SK-N-SH (cell line): ENCODE results near the gene KPNB1. TPM values are rescaled to one million over a fixed set of nuclear protein-coding genes. Genes with fewer than 3 reads are reported as not detected.
A peak's percentile ranks its signal among the peaks of the same experiment; 100 is the strongest.

Source experiments
- CTCF ChIA-PET: fragments of 300-600, 350-600 bp; formaldehyde crosslinking; extraction: SDS; loops from one replicate; lab custom pipeline; 2021; lab: Yijun Ruan, JAX
- POLR2A ChIA-PET: fragments of 350-600 bp; sonication (Branson Sonifier 250); formaldehyde crosslinking; extraction: SDS; loops from one replicate; lab custom pipeline; 2020; ENCODE audit warnings: antibody characterized with exemption, inconsistent platforms; lab: Yijun Ruan, JAX
- DNase-seq: peaks from one replicate; pipeline ENCODE4 v3.0.0; 2012
- H2AFZ ChIP-seq: fragments of 200-600 bp; sonication (generic); 2 replicates; pipeline ENCODE4 v1.8.1; 2016; ENCODE audit warnings: antibody characterized with exemption, mild to moderate bottlenecking, low read depth
- H3F3A ChIP-seq: fragments of 200-600 bp; sonication (generic); replicated peaks from 2 replicates; pipeline ENCODE3; 2016; ENCODE audit warnings: antibody characterized with exemption, mild to moderate bottlenecking; ENCODE audit not compliant: insufficient read depth
- H3K27ac ChIP-seq, 2 experiments: fragments of 200-500 bp in 1 of 2; fragments of 200-600 bp in 1 of 2; sonication (Bioruptor generic) in 1 of 2; sonication (generic), shearing (Covaris generic) in 1 of 2; 2 replicates each; pipeline versions ENCODE4 v1.5.1 to v1.6.1; 2014 to 2016; ENCODE audit warnings: low read depth in 2 of 2, inconsistent platforms in 1 of 2, low read length in 1 of 2, mild to moderate bottlenecking in 1 of 2, mixed read lengths in 1 of 2
- H3K27me3 ChIP-seq: fragments of 200-600 bp; sonication (generic), shearing (Covaris generic); 2 replicates; pipeline ENCODE4 v1.6.1; 2016; ENCODE audit warnings: mixed run types; ENCODE audit not compliant: insufficient read depth
- H3K36me3 ChIP-seq, 2 experiments: fragments of 200-500 bp in 1 of 2; fragments of 200-600 bp in 1 of 2; sonication (Bioruptor generic) in 1 of 2; sonication (generic) in 1 of 2; replicated peaks in 1 of 2; 2 replicates each; pipeline versions ENCODE3 to v1.5.1; 2014 to 2016; ENCODE audit warnings: low read length in 1 of 2, mild to moderate bottlenecking in 1 of 2; ENCODE audit not compliant: insufficient read depth in 2 of 2, control insufficient read depth in 1 of 2
- H3K4me1 ChIP-seq, 2 experiments: fragments of 200-500 bp in 1 of 2; fragments of 200-600 bp in 1 of 2; sonication (Bioruptor generic) in 1 of 2; sonication (generic), shearing (Covaris generic) in 1 of 2; 2 replicates each; pipeline versions ENCODE4 v1.5.1 to v1.6.1; 2014 to 2016; ENCODE audit warnings: low read depth in 1 of 2, low read length in 1 of 2, mixed run types in 1 of 2; ENCODE audit not compliant: insufficient read depth in 2 of 2, control insufficient read depth in 1 of 2
- H3K4me2 ChIP-seq: fragments of 200-600 bp; sonication (generic), shearing (Covaris generic); 2 replicates; pipeline ENCODE4 v1.6.1; 2017; ENCODE audit warnings: mixed run types
- H3K4me3 ChIP-seq, 2 experiments: fragments of 200-500 bp in 1 of 2; fragments of 200-600 bp in 1 of 2; sonication (Bioruptor generic) in 1 of 2; sonication (generic), shearing (Covaris generic) in 1 of 2; 2 replicates each; pipeline versions ENCODE4 v1.5.1 to v1.8.1; 2014 to 2016; ENCODE audit warnings: low read depth in 2 of 2, inconsistent platforms in 1 of 2, low read length in 1 of 2, mild to moderate bottlenecking in 1 of 2, mixed read lengths in 1 of 2, moderate library complexity in 1 of 2
- H3K79me2 ChIP-seq: fragments of 200-600 bp; sonication (generic); 2 replicates; pipeline ENCODE4 v1.8.1; 2017; ENCODE audit warnings: mild to moderate bottlenecking; ENCODE audit not compliant: insufficient read depth
- H3K9ac ChIP-seq: fragments of 200-600 bp; sonication (generic); 2 replicates; pipeline ENCODE4 v1.6.1; 2017; ENCODE audit warnings: mixed run types
- H3K9me2 ChIP-seq: fragments of 200-600 bp; sonication (generic); 2 replicates; pipeline ENCODE4 v1.6.1; 2017; ENCODE audit warnings: mixed run types
- H3K9me3 ChIP-seq: fragments of 200-600 bp; sonication (generic); 2 replicates; pipeline ENCODE4 v1.6.1; 2017; ENCODE audit warnings: mixed run types, mild to moderate bottlenecking, moderate library complexity
- H4K20me1 ChIP-seq: fragments of 200-600 bp; sonication (generic); 2 replicates; pipeline ENCODE4 v1.6.1; 2017; ENCODE audit warnings: mild to moderate bottlenecking, mixed run types; ENCODE audit not compliant: insufficient read depth
- CHD2 ChIP-seq: fragments of 150-350 bp; IDR thresholded peaks from 2 replicates; pipeline ENCODE4 v1.6.1; 2018; ENCODE audit warnings: low read length; ENCODE audit not compliant: partially characterized antibody
- RCOR1 ChIP-seq: fragments of 150-350 bp; IDR thresholded peaks from 2 replicates; pipeline ENCODE4 v1.6.1; 2017; ENCODE audit warnings: antibody characterized with exemption, low read length
- REST ChIP-seq: IDR thresholded peaks from 2 replicates; pipeline ENCODE4 v1.6.1; 2012; ENCODE audit warnings: mild to moderate bottlenecking, low read depth, low read length, moderate library complexity
- TCF12 ChIP-seq: IDR thresholded peaks from 2 replicates; pipeline ENCODE4 v1.4.0; 2012
- YY1 ChIP-seq: IDR thresholded peaks from 2 replicates; pipeline ENCODE4 v1.4.0; 2012; ENCODE audit warnings: low read depth, mild to moderate bottlenecking
- WGBS: methylation state at CpG from one replicate; pipeline ENCODE4 v1.1.6; 2017; ENCODE audit warnings: low lambda C conversion rate; 5-methylcytosine and 5-hydroxymethylcytosine counted together
- polyA plus RNA-seq, 3 experiments: library from polyadenylated mRNA; depleted of rRNA; stranded (reverse); fragments of >200 nt; gene quantifications; 2 replicates each; pipeline ENCODE4 v1.2.3, GENCODE V29; 2012
- TF ChIP-seq, protein P1 (sequence below): IDR thresholded peaks from 2 replicates; pipeline ENCODE4 v1.4.0; 2012; ENCODE audit warnings: low read depth
- TF ChIP-seq, protein P2 (sequence below): IDR thresholded peaks from 2 replicates; pipeline ENCODE4 v1.4.0; 2012; ENCODE audit warnings: low read depth, borderline replicate concordance

The KPNB1 gene
- polyA plus RNA-seq, 1 of the 3 experiments (the other 2 are of a cell fraction), result 89.5 TPM

DNA sequence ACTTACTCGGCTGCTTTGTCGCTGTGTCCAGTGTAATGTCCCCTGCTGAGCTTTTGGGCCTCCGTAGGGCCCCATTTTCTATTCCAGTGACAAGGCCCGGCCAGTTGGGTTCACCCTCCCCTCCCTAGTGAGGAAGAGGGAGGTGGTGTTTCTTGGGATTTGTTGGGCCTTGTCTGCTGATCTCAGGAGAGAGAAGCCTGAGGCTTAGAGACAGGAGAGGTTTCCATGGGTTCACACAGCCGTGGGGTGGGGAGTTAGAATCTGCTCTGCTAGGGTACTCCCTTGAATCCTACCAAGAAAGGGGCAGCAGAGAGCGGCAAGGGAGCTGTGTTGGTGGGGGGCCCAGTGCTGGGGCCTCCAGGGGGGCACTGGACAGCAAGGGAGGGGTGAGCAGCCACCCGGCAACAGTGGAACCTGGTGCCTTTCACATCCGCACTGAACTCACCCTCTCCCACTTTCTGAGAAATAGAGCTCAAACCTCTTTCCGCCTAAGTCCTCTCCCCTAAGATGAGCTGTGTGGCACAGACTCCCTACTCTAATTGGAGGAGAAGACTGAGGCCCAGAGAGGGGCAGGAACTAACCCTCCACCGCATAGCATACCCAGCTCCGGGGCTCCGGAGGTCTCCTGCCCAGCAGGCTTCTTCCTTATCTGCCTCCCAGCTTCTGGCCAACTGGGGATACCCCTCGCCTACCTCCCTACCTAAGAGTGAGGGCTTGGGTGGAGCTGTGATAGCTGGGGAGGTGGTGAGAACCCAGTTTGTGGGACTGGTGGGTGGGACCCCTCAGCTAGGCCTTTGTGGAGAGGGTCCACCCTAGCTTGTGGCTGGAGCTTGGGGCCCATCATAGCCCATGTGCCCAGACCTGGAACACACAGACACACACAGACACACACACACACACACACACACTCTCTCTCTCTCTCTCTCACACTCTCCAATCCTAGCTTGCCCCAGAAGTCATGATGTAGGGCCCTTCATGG is 51.0 kb downstream of the KPNB1 start:
- Histone ChIP-seq H3K4me2 (no peak overlapping the region), H3K9me3 (no peaks in the 10 kb centered on the region), H3K36me3 (peaks cover 12 to 23% of the 10 kb centered on the region in 2 experiments), H3F3A (peaks cover 7% of the 10 kb centered on the region), H3K27me3 (no peaks in the 10 kb centered on the region), H2AFZ (no peak overlapping the region), H3K79me2 (no peaks in the 10 kb centered on the region), H3K9ac (no peak overlapping the region), H3K9me2 (no peaks in the 10 kb centered on the region), H3K4me3 (no peak overlapping the region), H3K27ac (no peak overlapping the region), H4K20me1 (peaks cover 7% of the 10 kb centered on the region; the same call in 1 of the 2 replicates), H3K4me1 (peaks cover 0 to under 1% of the 10 kb centered on the region in 2 experiments; a peak in 1 of 4 replicates)
- ChIA-PET CTCF (interaction anchor here (0.7 to 11.3 kb wide), 10 partner anchors 12 to 101 kb away, joined by 3 to 211 read pairs (median 6); partner anchors contain the start of gene TBX21), POLR2A (interaction anchor here (0.7 to 1.0 kb wide), 2 partner anchors 41 to 50 kb away, joined by 3 read pairs; no protein-coding TSS in a partner anchor)
- no peak for TF ChIP-seq REST
- TF ChIP-seq CHD2, result no peak
- TF ChIP-seq RCOR1, result no peak
- no peak for TF ChIP-seq TCF12
- TF ChIP-seq, protein P1, sequence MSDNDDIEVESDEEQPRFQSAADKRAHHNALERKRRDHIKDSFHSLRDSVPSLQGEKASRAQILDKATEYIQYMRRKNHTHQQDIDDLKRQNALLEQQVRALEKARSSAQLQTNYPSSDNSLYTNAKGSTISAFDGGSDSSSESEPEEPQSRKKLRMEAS, result no peak
- TF ChIP-seq, protein P2, sequence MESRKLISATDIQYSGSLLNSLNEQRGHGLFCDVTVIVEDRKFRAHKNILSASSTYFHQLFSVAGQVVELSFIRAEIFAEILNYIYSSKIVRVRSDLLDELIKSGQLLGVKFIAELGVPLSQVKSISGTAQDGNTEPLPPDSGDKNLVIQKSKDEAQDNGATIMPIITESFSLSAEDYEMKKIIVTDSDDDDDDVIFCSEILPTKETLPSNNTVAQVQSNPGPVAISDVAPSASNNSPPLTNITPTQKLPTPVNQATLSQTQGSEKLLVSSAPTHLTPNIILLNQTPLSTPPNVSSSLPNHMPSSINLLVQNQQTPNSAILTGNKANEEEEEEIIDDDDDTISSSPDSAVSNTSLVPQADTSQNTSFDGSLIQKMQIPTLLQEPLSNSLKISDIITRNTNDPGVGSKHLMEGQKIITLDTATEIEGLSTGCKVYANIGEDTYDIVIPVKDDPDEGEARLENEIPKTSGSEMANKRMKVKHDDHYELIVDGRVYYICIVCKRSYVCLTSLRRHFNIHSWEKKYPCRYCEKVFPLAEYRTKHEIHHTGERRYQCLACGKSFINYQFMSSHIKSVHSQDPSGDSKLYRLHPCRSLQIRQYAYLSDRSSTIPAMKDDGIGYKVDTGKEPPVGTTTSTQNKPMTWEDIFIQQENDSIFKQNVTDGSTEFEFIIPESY, result no peak
- DNase-seq, result no peak
- 93% methylated on average over 13 of the region's 13 CpGs for WGBS

DNA sequence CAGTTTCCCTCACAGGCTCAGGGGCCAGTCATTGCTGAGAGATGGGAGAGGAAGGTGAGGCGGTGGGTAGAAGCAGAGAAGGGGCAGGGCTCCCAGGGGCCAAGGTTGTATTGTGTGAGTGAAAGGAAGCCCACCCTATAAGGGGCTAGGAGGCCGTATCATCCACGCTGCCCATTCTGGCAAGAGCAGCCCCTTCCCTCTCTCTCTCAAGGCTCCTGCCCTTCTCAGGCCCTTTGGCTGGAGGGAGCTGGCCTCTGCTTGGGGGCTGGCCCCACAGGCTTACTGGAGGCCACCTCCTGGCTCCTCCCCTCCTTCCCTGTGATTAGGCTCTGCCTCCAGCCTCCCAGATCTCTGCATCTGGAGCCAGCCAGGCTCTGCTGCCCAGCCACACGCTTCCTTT is 51.9 kb downstream of the KPNB1 start:
- no peak overlapping the region for H3K4me2 ChIP-seq
- H3K9me2 ChIP-seq, result no peaks in the 10 kb centered on the region
- no peak overlapping the region for H3K9ac ChIP-seq
- H3K27me3 ChIP-seq, result no peaks in the 10 kb centered on the region
- H3F3A ChIP-seq, result peaks cover 7% of the 10 kb centered on the region
- peaks cover 12 to 22% of the 10 kb centered on the region in 2 experiments for H3K36me3 ChIP-seq
- H3K27ac ChIP-seq, result no peak overlapping the region
- H2AFZ ChIP-seq, result no peak overlapping the region
- DNase-seq, result peak; percentile 70
- peaks cover 7% of the 10 kb centered on the region; the same call in 1 of the 2 replicates for H4K20me1 ChIP-seq
- H3K9me3 ChIP-seq, result no peaks in the 10 kb centered on the region
- WGBS, result 99% methylated on average over 4 of the region's 4 CpGs
- no peak overlapping the region for H3K4me3 ChIP-seq
- no peaks in the 10 kb centered on the region for H3K79me2 ChIP-seq
- CTCF ChIA-PET, result interaction anchor here (1.0 to 11.3 kb wide), 6 partner anchors 11 to 89 kb away, joined by 3 to 211 read pairs (median 84); partner anchors contain the start of gene TBX21
- TF ChIP-seq YY1, result no peak
- no peaks in the 10 kb centered on the region; a peak in 2 of 4 replicates for H3K4me1 ChIP-seq
- POLR2A ChIA-PET, result interaction anchor here (1.0 kb wide), 1 partner anchor 51 kb away, joined by 3 read pairs; no protein-coding TSS in a partner anchor
